GM18517 (cell line): ENCODE measurements around the gene FAM13A.
"Not testable (repeated sequence)": the region's sequence is repeated elsewhere in the genome, so short reads cannot be mapped to it uniquely, and the experiment has no call there.

Experiments
- ATAC-seq: cut with Tn5 transposase; IDR thresholded peaks from one replicate; pipeline ENCODE4 v1.9.1; 2021; ENCODE audit warnings: mild to moderate bottlenecking, moderate library complexity; ENCODE audit not compliant: unreplicated experiment

The FAM13A gene

GRCh38 chr4:89056953-89057398, at the start of gene FAM13A:
Gene FAM13A (minus strand): TSS chr4:89057185. CDS start chr4:89056964, 221 bp downstream.
- peak; percentile 74 for ATAC-seq

GRCh38 chr4:89105726-89106125, 48.7 kb upstream of the FAM13A start:
- ATAC-seq, result no peak

- ATAC-seq, result peak; percentile 85
Measured at GRCh38 chr4:89101256-89102161, 44.5 kb upstream of the FAM13A start.

- no peak for ATAC-seq
Measured at GRCh38 chr4:89100853-89101252, 43.9 kb upstream of the FAM13A start.

- no peak for ATAC-seq
Measured at GRCh38 chr4:89099471-89099870, 42.5 kb upstream of the FAM13A start.

DNA sequence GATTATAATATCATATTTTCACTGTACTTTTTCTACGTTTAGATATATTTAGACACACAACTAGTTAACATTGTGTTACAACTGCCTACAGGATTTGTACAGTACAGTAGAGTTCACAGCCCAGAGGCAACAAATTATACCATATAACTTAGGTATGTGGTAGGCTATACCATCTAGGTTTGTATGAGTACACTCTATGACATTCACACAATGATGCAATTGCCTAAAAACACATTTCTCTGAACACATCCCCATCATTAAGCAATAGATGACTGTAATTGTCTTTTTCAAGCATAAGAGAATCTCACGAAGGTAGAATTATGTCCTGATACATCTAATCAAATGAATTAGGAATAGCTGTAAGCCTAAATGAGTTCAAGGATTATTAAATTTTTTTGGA, 42.0 kb upstream of the FAM13A start:
- ATAC-seq, result no peak

DNA sequence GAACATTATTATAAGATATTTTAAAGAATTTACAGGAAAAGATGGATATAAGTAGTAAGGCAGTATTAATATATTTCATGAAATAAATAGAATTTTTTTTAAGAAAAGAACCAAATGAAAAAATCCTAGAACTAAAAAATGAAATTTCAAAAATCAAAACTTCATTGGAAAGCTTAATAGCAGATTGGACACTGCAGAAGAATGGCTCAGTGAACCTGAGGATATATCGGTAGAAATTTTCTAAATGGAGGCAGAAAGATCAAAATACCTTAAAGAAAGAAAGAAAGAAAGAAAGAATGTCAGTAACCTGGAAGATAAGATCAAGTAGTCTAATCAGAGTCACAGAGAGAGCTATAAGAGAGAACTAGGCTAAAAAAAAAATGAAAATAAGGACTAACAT, 21.3 kb upstream of the FAM13A start:
- no peak for ATAC-seq

DNA sequence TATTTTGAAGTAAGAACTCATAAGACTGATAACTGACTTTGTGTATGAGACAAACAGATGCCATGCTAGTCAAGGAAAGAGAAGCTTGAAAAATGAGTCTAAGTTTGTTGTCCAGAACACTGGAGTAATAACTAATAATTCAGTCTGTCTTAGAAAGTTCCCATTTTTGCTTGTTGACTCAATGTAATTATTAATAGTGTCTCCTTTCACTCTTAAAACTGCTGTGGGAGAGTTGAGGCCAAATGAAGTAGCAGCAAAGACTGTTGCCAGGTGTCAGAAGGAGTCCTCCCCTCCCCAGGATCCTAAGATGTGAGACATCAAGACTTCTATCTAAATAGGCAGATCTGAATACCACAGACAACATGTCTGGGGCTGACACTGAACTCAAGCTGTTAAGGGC, 20.8 kb upstream of the FAM13A start:
- no peak for ATAC-seq

GRCh38 chr4:89072921-89073320, 15.9 kb upstream of the FAM13A start:
- ATAC-seq, result no peak

- no peak for ATAC-seq
Measured at GRCh38 chr4:89071311-89071710, 14.3 kb upstream of the FAM13A start.

GRCh38 chr4:89070041-89070440, 13.1 kb upstream of the FAM13A start:
- ATAC-seq, result peak; percentile 44

DNA sequence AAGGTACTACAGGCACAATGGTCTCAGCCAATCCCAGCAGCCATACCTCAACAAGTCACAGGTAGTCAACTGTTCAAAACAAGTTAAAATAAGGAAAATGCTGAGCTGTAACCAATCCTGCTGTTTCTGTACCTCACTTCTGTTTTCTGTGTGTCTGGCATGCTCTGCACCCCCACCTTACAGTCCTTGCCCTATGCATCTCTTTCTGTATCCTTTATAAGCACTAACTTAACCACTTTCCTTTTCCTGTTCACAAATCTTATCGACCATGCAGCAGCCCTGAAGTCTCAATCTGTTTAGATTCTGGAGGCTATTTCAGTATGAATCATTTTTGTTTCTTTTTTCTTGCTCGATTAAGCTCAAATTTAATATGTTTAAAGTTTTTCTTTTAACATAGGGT, 12.5 kb upstream of the FAM13A start:
- peak; percentile 74 for ATAC-seq

- ATAC-seq, result no peak
Measured at GRCh38 chr4:89067417-89067816, 10.4 kb upstream of the FAM13A start.

DNA sequence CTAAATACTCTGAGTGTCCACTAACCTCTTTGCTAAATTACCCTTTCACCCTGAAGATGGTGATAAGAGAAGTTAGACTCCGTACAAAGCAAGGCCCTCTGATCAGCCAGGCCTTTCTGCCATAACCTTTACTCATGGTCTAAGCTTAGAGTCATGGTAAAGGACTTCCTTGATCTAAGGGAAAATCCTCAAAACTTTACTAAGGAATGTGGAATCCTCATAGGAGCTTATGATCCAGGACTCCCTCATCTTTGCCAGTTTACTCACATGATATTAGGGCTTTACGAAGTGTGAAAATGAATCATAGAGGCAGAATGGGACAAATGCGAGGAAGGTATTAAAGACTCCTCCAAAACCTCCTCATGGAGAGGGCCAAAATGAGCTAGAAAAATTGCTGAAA, 7.9 kb upstream of the FAM13A start:
- no peak for ATAC-seq

DNA sequence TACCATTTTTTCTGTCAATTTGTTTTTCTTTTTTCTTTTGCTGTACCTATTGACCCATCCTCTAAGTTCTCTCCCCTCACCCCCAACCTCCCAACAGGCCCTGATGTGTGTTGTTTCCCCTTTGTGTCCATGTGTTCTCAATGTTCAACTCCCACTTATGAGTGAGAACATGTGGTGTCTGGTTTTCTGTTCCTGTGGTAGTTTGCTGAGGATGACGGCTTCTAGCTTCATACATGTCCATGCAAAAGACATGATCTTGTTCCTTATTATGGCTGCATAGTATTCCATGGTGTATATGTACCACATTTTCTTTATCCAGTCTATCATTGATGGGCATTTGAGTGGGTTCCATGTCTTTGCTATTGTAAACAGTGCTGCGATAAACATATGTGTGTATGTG, 859 bp upstream of the FAM13A start:
- not testable (repeated sequence) for ATAC-seq

GRCh38 chr4:89056292-89056952, 563 bp downstream of the FAM13A start:
- peak; percentile 46 for ATAC-seq

- ATAC-seq, result no peak
Measured at GRCh38 chr4:89055157-89056080, 1.6 kb downstream of the FAM13A start.

GRCh38 chr4:89054627-89055026, 2.4 kb downstream of the FAM13A start:
- no peak for ATAC-seq

DNA sequence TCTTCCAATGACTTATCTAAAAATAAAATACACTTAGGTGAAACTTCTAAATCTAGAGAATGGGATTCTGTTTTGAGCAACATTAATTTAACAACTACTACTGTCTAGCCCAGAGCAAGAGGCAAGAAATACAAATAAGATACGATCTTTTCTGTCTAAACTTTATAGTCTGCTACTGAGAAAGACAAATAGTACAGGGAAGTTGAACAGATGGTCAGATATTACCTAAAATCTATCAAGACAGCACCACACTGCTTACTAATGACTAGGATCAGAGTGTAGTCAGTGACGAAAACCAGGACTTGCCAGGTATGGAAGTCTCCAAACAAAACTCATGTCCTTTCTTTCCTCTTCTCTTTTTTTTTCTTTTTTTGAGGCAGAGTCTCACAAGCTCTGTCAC, 7.1 kb downstream of the FAM13A start:
- no peak for ATAC-seq

- no peak for ATAC-seq
Measured at GRCh38 chr4:89048906-89049601, 7.9 kb downstream of the FAM13A start.
